Calu3 (cell line): Measurements from ENCODE around the gene PLAAT1. TPM values are rescaled to one million over a fixed set of nuclear protein-coding genes. Genes with fewer than 3 reads are reported as not detected.

ENCODE experiments used
- BruUV-seq: library from RNA; stranded (reverse); fragments of 400-500 nt; replicated peaks from 2 replicates; lab custom pipeline; 2021; lab: Mats Ljungman, UMichigan
- CTCF ChIA-PET: fragments of 300-600 bp; sonication (Branson Sonifier 250); formaldehyde crosslinking; loops from one replicate; lab custom pipeline; 2022; ENCODE audit warnings: antibody characterized with exemption; lab: Charles Lee
- DNase-seq: peaks from one replicate; pipeline ENCODE4 v3.0.0; 2022
- H3K27ac Mint-ChIP-seq: one replicate; pipeline ENCODE4 v1.8.0; 2022; ENCODE audit warnings: mixed read lengths; ENCODE audit not compliant: unreplicated experiment
- H3K27me3 Mint-ChIP-seq: one replicate; pipeline ENCODE4 v1.8.0; 2022; ENCODE audit warnings: mixed read lengths; ENCODE audit not compliant: unreplicated experiment
- H3K36me3 Mint-ChIP-seq: one replicate; pipeline ENCODE4 v1.8.0; 2022; ENCODE audit warnings: mild to moderate bottlenecking, moderate library complexity, mixed read lengths; ENCODE audit not compliant: insufficient read depth, unreplicated experiment
- H3K4me1 Mint-ChIP-seq: one replicate; pipeline ENCODE4 v1.8.0; 2022; ENCODE audit warnings: mild to moderate bottlenecking, low read depth, mixed read lengths; ENCODE audit not compliant: unreplicated experiment
- H3K4me3 Mint-ChIP-seq: one replicate; pipeline ENCODE4 v1.8.0; 2022; ENCODE audit warnings: mild to moderate bottlenecking, low read depth, moderate library complexity, mixed read lengths; ENCODE audit not compliant: unreplicated experiment
- H3K9me3 Mint-ChIP-seq: one replicate; pipeline ENCODE4 v1.8.0; 2022; ENCODE audit warnings: low read depth, mixed read lengths; ENCODE audit not compliant: unreplicated experiment
- CTCF ChIP-seq: fragments of 200-600 bp; IDR thresholded peaks from one replicate; pipeline ENCODE4 v1.8.0; 2022; ENCODE audit warnings: antibody characterized with exemption; ENCODE audit not compliant: unreplicated experiment
- intact Hi-C: fragments of 100-400 bp; cut with micrococcal nuclease; formaldehyde crosslinking; loops from one replicate; pipeline ENCODE4 v1.10.0; 2022; ENCODE audit not compliant: unreplicated experiment
- total RNA-seq: library from RNA; stranded (reverse); gene quantifications from 2 replicates; pipeline ENCODE4 v1.2.3, GENCODE V29; 2022

The PLAAT1 gene
- total RNA-seq, 1 experiment from 2014 or later = 7.3 TPM

GRCh38 chr3:193292386-193292785 lies 51.4 kb downstream of the PLAAT1 start:
- TF ChIP-seq CTCF = no peak
- H3K9me3 Mint-ChIP-seq = peaks cover 10% of the 10 kb centered on the region
- BruUV-seq = no TSS peak

GRCh38 chr3:193295985-193296384 lies 55.0 kb downstream of the PLAAT1 start:
- CTCF ChIA-PET = interaction anchor here (0.6 kb wide), 1 partner anchor 60 kb away, joined by 3 read pairs; no protein-coding TSS in a partner anchor
- no peak overlapping the region for H3K27ac Mint-ChIP-seq
- H3K9me3 Mint-ChIP-seq = peaks cover 8% of the 10 kb centered on the region
- H3K4me1 Mint-ChIP-seq = peaks cover 3% of the 10 kb centered on the region
- no TSS peak for BruUV-seq
- no peak for DNase-seq
- intact Hi-C loops = no loop called here
- TF ChIP-seq CTCF = no peak
- no peak overlapping the region for H3K4me3 Mint-ChIP-seq
- no peaks in the 10 kb centered on the region for H3K27me3 Mint-ChIP-seq
- H3K36me3 Mint-ChIP-seq = no peaks in the 10 kb centered on the region

More at GRCh38 chr3:193292386-193292785, 51.4 kb downstream of the PLAAT1 start:
- no peaks in the 10 kb centered on the region for H3K27me3 Mint-ChIP-seq
- CTCF ChIA-PET = no interaction called here
- no peak overlapping the region for H3K27ac Mint-ChIP-seq
- no peak for DNase-seq
- no peaks in the 10 kb centered on the region for H3K36me3 Mint-ChIP-seq
- intact Hi-C loops = no loop called here
- H3K4me3 Mint-ChIP-seq = no peak overlapping the region
- no peaks in the 10 kb centered on the region for H3K4me1 Mint-ChIP-seq

DNA sequence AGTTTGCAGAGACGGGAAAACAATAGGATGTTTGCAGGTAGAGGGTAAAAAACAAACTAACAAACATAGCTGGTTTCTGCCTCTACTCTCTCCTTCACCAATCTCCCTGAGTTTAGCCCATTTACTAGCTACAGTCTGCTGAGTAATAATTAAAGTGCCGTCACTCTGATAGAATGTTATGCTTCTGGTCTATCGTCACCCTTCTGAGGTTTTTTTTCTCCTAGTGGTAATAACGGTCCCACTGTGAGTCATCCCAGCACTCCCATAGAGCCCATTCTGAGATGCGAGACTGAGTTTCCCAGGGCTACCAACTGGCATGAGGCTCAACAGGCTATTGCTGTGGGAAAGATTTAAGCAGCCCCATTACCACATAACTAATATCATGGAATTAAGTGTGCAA lies 56.4 kb downstream of the PLAAT1 start:
- Mint-ChIP-seq H3K4me1 (peaks cover 15% of the 10 kb centered on the region), H3K36me3 (no peaks in the 10 kb centered on the region), H3K4me3 (no peak overlapping the region), H3K9me3 (peaks cover 6% of the 10 kb centered on the region), H3K27me3 (no peaks in the 10 kb centered on the region), H3K27ac (no peak overlapping the region)
- DNase-seq = no peak
- no TSS peak for BruUV-seq
- TF ChIP-seq CTCF = no peak
- CTCF ChIA-PET = interaction anchor here (0.7 kb wide), 1 partner anchor 10 kb away, joined by 3 read pairs; no protein-coding TSS in a partner anchor
- intact Hi-C loops = no loop called here

DNA sequence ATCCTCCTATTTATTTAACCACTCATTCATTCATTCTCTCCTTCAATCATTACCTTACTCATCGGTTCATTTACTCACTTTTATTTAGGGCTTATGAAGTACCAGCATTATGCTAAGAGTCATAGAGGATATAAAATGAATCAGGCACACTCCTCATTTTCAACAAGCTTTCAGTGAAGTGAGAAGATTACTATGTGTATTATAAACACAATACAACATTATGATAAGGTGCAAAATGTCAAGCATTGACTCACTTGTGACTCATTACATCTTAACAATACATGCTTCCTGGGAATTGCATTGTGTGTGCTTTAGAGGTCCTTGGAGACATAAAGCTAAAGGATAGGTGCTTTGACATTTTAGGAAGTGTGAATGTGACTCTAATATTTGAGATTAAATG lies 60.4 kb downstream of the PLAAT1 start:
- DNase-seq = no peak
- BruUV-seq = no TSS peak
- Mint-ChIP-seq H3K27me3 (no peaks in the 10 kb centered on the region), H3K36me3 (no peaks in the 10 kb centered on the region), H3K27ac (peak overlapping the region; percentile 10), H3K4me3 (no peak overlapping the region), H3K9me3 (peaks cover 5% of the 10 kb centered on the region), H3K4me1 (peaks cover 32% of the 10 kb centered on the region)
- intact Hi-C loops = no loop called here
- TF ChIP-seq CTCF = no peak
- CTCF ChIA-PET = no interaction called here
